Endothelial cell (in vitro differentiated cells): ENCODE measurements around the gene PSTPIP1. TPM values are rescaled to one million over a fixed set of nuclear protein-coding genes. Genes with fewer than 3 reads are reported as not detected.

Source experiments
- DNase-seq: peaks from one replicate; pipeline ENCODE4 v3.0.0; 2021; ENCODE audit warnings: low spot score
- H3K27ac Mint-ChIP-seq: one replicate; pipeline ENCODE4 v1.8.0; 2021; ENCODE audit warnings: mixed read lengths, inconsistent platforms; ENCODE audit not compliant: unreplicated experiment
- H3K27me3 Mint-ChIP-seq: one replicate; pipeline ENCODE4 v1.8.0; 2021; ENCODE audit warnings: mild to moderate bottlenecking, moderate library complexity, mixed read lengths, inconsistent platforms; ENCODE audit not compliant: unreplicated experiment
- H3K36me3 Mint-ChIP-seq: one replicate; pipeline ENCODE4 v1.8.0; 2021; ENCODE audit warnings: mild to moderate bottlenecking, low read depth, mixed read lengths, inconsistent platforms; ENCODE audit not compliant: unreplicated experiment
- H3K4me1 Mint-ChIP-seq: one replicate; pipeline ENCODE4 v1.8.0; 2021; ENCODE audit warnings: mild to moderate bottlenecking, mixed read lengths, inconsistent platforms; ENCODE audit not compliant: unreplicated experiment
- H3K4me3 Mint-ChIP-seq: one replicate; pipeline ENCODE4 v1.8.0; 2021; ENCODE audit warnings: mild to moderate bottlenecking, mixed read lengths, inconsistent platforms; ENCODE audit not compliant: unreplicated experiment
- H3K9me3 Mint-ChIP-seq: one replicate; pipeline ENCODE4 v1.8.0; 2021; ENCODE audit warnings: mixed read lengths, inconsistent platforms; ENCODE audit not compliant: unreplicated experiment
- total RNA-seq: library from RNA; stranded (reverse); fragmentation: NEBNext Ultra II Directional; extraction: Animal tissue kit (Norgen Biotek cat#: 25700); gene quantifications from one replicate; pipeline ENCODE4 v1.2.1, GENCODE V29; 2021; ENCODE audit not compliant: unreplicated experiment
- TF ChIP-seq, protein P1 (sequence below): fragments of 200-600 bp; sonication (generic); IDR thresholded peaks from one replicate; pipeline ENCODE4 v1.5.0; 2021; ENCODE audit warnings: antibody characterized with exemption; ENCODE audit not compliant: unreplicated experiment

PSTPIP1 gene
- total RNA-seq, 1 donor from 2014 or later: not detected

DNA sequence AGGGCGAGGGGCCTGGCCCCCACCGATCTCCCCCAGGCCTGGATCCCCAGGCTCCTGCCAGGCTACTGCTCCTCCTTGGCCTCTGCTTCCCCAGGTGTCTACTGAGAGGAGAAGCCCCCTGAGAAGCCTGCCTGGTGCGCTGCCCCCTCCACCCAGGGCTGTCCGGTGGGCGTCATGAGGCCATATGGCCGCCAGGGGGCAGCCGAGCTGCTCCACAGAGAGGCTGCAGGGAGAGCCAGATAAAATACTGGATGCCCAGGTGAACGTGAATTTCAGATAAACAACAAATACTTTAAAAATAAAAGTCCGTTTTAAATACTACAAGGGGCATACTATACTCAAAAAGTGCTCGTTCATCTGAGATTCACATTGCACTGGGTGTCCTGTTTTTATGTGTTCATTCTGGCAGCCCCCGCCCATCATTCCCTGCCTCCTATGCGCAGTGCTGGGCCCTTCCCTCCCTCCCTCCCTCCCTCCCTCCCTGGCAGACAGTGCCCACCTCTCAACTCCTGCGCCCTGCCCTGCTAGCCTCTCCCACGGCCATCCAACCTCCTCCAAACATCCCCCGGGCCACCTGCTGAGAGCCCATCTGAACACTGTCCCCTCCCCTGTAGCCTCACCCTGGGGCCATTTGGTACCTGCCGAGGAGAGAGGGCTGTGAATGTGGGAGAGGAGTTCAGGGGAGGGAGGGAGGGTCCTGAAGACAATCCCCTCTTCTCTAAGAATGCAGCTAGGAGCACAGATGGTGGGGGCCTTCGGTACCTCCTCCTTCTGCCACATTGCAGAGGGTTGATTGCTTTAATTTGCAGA is 29.6 kb downstream of the PSTPIP1 start:
- no peak overlapping the region for H3K27ac Mint-ChIP-seq
- DNase-seq: peak; percentile 88

GRCh38 chr15:77025083-77025901 is 30.4 kb downstream of the PSTPIP1 start:
- no peak overlapping the region for H3K4me3 Mint-ChIP-seq
- H3K4me1 Mint-ChIP-seq: peaks cover 8% of the 10 kb centered on the region
- no peak for DNase-seq
- peaks cover 16% of the 10 kb centered on the region for H3K27me3 Mint-ChIP-seq
- H3K9me3 Mint-ChIP-seq: no peaks in the 10 kb centered on the region
- TF ChIP-seq, protein P1, sequence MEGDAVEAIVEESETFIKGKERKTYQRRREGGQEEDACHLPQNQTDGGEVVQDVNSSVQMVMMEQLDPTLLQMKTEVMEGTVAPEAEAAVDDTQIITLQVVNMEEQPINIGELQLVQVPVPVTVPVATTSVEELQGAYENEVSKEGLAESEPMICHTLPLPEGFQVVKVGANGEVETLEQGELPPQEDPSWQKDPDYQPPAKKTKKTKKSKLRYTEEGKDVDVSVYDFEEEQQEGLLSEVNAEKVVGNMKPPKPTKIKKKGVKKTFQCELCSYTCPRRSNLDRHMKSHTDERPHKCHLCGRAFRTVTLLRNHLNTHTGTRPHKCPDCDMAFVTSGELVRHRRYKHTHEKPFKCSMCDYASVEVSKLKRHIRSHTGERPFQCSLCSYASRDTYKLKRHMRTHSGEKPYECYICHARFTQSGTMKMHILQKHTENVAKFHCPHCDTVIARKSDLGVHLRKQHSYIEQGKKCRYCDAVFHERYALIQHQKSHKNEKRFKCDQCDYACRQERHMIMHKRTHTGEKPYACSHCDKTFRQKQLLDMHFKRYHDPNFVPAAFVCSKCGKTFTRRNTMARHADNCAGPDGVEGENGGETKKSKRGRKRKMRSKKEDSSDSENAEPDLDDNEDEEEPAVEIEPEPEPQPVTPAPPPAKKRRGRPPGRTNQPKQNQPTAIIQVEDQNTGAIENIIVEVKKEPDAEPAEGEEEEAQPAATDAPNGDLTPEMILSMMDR: no peak
- no peaks in the 10 kb centered on the region for H3K36me3 Mint-ChIP-seq
- H3K27ac Mint-ChIP-seq: no peak overlapping the region

More for the DNA sequence above, 29.6 kb downstream of the PSTPIP1 start:
- Mint-ChIP-seq H3K4me1 (peaks cover 8% of the 10 kb centered on the region), H3K27me3 (peaks cover 17% of the 10 kb centered on the region), H3K9me3 (no peaks in the 10 kb centered on the region), H3K36me3 (no peaks in the 10 kb centered on the region), H3K4me3 (no peak overlapping the region)
- TF ChIP-seq, protein P1: peak; percentile 95

DNA sequence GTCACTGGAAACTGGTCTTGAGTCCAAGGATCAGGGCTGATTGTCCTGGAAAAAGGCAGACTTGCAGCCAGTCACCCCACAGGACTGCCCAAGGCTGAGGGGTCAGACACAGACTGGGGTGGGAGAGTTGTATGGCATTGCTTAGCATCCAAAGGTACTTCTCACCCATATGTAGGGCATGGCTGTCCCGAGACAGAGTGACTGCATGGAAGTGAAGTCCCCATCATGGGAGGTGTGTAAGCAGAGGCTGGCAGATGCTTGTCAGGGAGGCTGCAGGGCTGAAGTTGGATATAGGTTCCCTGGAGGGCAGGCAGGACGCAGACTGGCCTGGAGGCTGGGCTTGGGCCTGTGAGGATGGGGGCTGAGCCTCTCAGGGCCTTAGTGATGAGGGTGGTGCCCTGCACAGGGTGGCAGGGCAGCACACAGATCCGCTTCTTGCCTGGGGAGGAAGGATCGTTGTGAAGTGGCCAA is 31.1 kb downstream of the PSTPIP1 start:
- Mint-ChIP-seq H3K4me3 (no peak overlapping the region), H3K9me3 (no peaks in the 10 kb centered on the region), H3K36me3 (no peaks in the 10 kb centered on the region), H3K4me1 (peaks cover 8% of the 10 kb centered on the region), H3K27me3 (peaks cover 15% of the 10 kb centered on the region), H3K27ac (no peak overlapping the region)
- TF ChIP-seq, protein P1: no peak
- DNase-seq: no peak

DNA sequence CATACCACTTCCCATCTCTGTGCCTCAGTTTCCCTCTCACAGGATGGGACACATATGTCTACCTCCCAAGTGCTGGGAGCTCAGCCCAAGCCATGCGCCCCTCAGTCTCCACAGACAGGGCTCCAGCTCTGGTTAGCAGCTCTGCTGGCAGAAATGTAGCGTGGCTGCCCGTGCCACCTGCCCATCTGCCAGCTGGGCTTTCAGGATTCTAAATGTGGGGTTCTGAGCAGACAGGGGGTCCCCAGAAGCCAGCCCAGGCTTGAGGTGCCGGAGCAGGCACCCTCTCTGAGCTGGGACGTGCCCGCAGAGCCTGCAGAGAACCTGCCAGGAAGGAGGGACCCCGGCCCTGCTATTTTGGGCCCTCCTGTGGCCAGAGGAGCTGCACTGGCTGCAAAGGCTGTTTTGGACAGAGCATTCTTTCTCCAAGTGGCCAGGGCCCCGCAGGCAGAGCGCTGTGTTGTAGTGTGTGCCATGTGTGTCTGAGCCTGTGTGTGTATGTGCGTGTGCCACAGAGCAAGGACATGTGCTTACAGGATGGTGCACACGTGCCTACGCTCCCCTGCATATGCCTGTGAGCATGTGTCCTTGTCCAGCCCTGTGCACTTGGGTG is 31.7 kb downstream of the PSTPIP1 start:
- H3K27me3 Mint-ChIP-seq: peaks cover 15% of the 10 kb centered on the region
- peaks cover 8% of the 10 kb centered on the region for H3K4me1 Mint-ChIP-seq
- no peak overlapping the region for H3K4me3 Mint-ChIP-seq
- H3K9me3 Mint-ChIP-seq: no peaks in the 10 kb centered on the region
- peak; percentile 4 for DNase-seq
- no peaks in the 10 kb centered on the region for H3K36me3 Mint-ChIP-seq
- TF ChIP-seq, protein P1: no peak
- no peak overlapping the region for H3K27ac Mint-ChIP-seq
